Activated CD8-positive, alpha-beta memory T cell treated with anti-CD3 and anti-CD28 coated beads, Interleukin-2, amount 10 ng/mL, durations not matched to agents 7 days and 5 days (primary cell): ENCODE results near the gene PACSIN1. TPM values are rescaled to one million over a fixed set of nuclear protein-coding genes. Genes with fewer than 3 reads are reported as not detected.

Experiments used
- ATAC-seq: fragments of 150-1000 bp; cut with Tn5 transposase; one replicate; pipeline ENCODE4 v1.10.0; 2021; ENCODE audit warnings: moderate library complexity
- CTCF ChIA-PET: fragments of 350-600 bp; sonication (Branson Sonifier 250); formaldehyde crosslinking; loops from one replicate; lab custom pipeline; 2021; ENCODE audit warnings: antibody characterized with exemption; lab: Charles Lee
- DNase-seq: peaks from one replicate; pipeline ENCODE4 v3.0.0-alpha.2; 2020
- H3K27ac Mint-ChIP-seq: one replicate; pipeline ENCODE4 v1.8.0; 2021; ENCODE audit warnings: mild to moderate bottlenecking, mixed read lengths
- H3K27me3 Mint-ChIP-seq: one replicate; pipeline ENCODE4 v1.8.0; 2021; ENCODE audit warnings: mixed read lengths
- H3K36me3 Mint-ChIP-seq: one replicate; pipeline ENCODE4 v1.8.0; 2021; ENCODE audit warnings: mild to moderate bottlenecking, mixed read lengths
- H3K4me1 Mint-ChIP-seq: one replicate; pipeline ENCODE4 v1.8.0; 2021; ENCODE audit warnings: mixed read lengths
- H3K4me3 Mint-ChIP-seq: one replicate; pipeline ENCODE4 v1.8.0; 2021; ENCODE audit warnings: mild to moderate bottlenecking, moderate library complexity, mixed read lengths
- H3K9me3 Mint-ChIP-seq: one replicate; pipeline ENCODE4 v1.8.0; 2022; ENCODE audit warnings: low read depth, mixed read lengths
- total RNA-seq, 2 experiments: library from RNA; stranded (reverse); gene quantifications; one replicate each; pipeline ENCODE4 v1.2.3, GENCODE V29; 2021

Gene PACSIN1
- total RNA-seq, 2 experiments from 2014 or later: 0.59 to 2.2 TPM

- CTCF ChIA-PET: interaction anchor here (1.3 kb wide), 1 partner anchor 77 kb away, joined by 3 read pairs; no protein-coding TSS in a partner anchor
- DNase-seq (no peak), ATAC-seq (no peak)
- Mint-ChIP-seq H3K4me1 (peaks cover 5% of the 10 kb centered on the region), H3K9me3 (no peaks in the 10 kb centered on the region), H3K27me3 (no peaks in the 10 kb centered on the region), H3K27ac (no peak overlapping the region), H3K36me3 (no peaks in the 10 kb centered on the region), H3K4me3 (no peak overlapping the region)
Measured at GRCh38 chr6:34531580-34532201, 65.8 kb downstream of the PACSIN1 start.

GRCh38 chr6:34532230-34532629, 66.4 kb downstream of the PACSIN1 start:
- no peaks in the 10 kb centered on the region for H3K9me3 Mint-ChIP-seq
- H3K27me3 Mint-ChIP-seq: no peaks in the 10 kb centered on the region
- DNase-seq: no peak
- H3K27ac Mint-ChIP-seq: no peak overlapping the region
- H3K4me3 Mint-ChIP-seq: no peak overlapping the region
- no peaks in the 10 kb centered on the region for H3K36me3 Mint-ChIP-seq
- ATAC-seq: no peak
- CTCF ChIA-PET: interaction anchor here (1.3 kb wide), 1 partner anchor 77 kb away, joined by 3 read pairs; no protein-coding TSS in a partner anchor
- peaks cover 4% of the 10 kb centered on the region for H3K4me1 Mint-ChIP-seq

DNA sequence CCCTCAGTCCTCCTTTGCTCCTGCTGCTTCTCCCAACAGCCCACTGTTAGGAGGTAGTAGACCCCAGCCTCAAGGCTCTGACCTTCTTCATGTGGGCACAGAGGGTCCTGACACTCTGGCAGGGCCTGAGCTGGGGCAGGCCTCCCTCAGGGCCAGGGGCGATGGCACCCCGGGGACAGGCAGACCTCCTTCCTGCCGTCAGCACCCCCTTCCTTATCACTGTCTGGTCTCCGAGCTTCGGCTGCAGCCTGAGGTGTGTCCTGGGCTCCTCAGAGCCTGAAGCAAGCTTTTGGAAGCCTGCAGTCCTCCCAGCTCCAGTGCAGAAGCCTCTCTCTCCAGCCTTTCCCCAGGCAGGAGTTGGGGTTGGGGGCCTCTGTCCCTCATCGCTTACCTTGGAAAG, 68.3 kb downstream of the PACSIN1 start:
- Mint-ChIP-seq H3K27me3 (no peaks in the 10 kb centered on the region), H3K4me1 (no peaks in the 10 kb centered on the region), H3K4me3 (no peak overlapping the region), H3K9me3 (no peaks in the 10 kb centered on the region), H3K36me3 (no peaks in the 10 kb centered on the region), H3K27ac (no peak overlapping the region)
- CTCF ChIA-PET: no interaction called here
- DNase-seq: no peak
- no peak for ATAC-seq

- no peaks in the 10 kb centered on the region for H3K4me1 Mint-ChIP-seq
- no peak overlapping the region for H3K27ac Mint-ChIP-seq
- H3K9me3 Mint-ChIP-seq: no peaks in the 10 kb centered on the region
- H3K27me3 Mint-ChIP-seq: no peaks in the 10 kb centered on the region
- CTCF ChIA-PET: no interaction called here
- no peaks in the 10 kb centered on the region for H3K36me3 Mint-ChIP-seq
- ATAC-seq (no peak), DNase-seq (no peak)
- H3K4me3 Mint-ChIP-seq: no peak overlapping the region
Measured at GRCh38 chr6:34534656-34535055, 68.8 kb downstream of the PACSIN1 start.

- Mint-ChIP-seq H3K27ac (no peak overlapping the region), H3K27me3 (no peaks in the 10 kb centered on the region), H3K9me3 (no peaks in the 10 kb centered on the region), H3K4me1 (no peaks in the 10 kb centered on the region), H3K4me3 (no peak overlapping the region), H3K36me3 (no peaks in the 10 kb centered on the region)
- CTCF ChIA-PET: interaction anchor here (1.2 kb wide), 1 partner anchor 75 kb away, joined by 3 read pairs; no protein-coding TSS in a partner anchor
- no peak for DNase-seq
- ATAC-seq: no peak
Measured at GRCh38 chr6:34535199-34535598, 69.3 kb downstream of the PACSIN1 start.

GRCh38 chr6:34535646-34536045, 69.8 kb downstream of the PACSIN1 start:
- CTCF ChIA-PET: interaction anchor here (1.2 kb wide), 1 partner anchor 76 kb away, joined by 3 read pairs; no protein-coding TSS in a partner anchor
- H3K27ac Mint-ChIP-seq: no peak overlapping the region
- H3K36me3 Mint-ChIP-seq: no peaks in the 10 kb centered on the region

GRCh38 chr6:34536251-34536958, 70.5 kb downstream of the PACSIN1 start:
- Mint-ChIP-seq H3K36me3 (no peaks in the 10 kb centered on the region), H3K4me3 (no peak overlapping the region), H3K27me3 (no peaks in the 10 kb centered on the region), H3K9me3 (no peaks in the 10 kb centered on the region), H3K4me1 (no peaks in the 10 kb centered on the region), H3K27ac (no peak overlapping the region)
- CTCF ChIA-PET: interaction anchor here (1.2 kb wide), 1 partner anchor 76 kb away, joined by 3 read pairs; no protein-coding TSS in a partner anchor
- no peak for ATAC-seq
- DNase-seq: no peak

More at GRCh38 chr6:34535646-34536045, 69.8 kb downstream of the PACSIN1 start:
- no peaks in the 10 kb centered on the region for H3K27me3 Mint-ChIP-seq
- H3K4me1 Mint-ChIP-seq: no peaks in the 10 kb centered on the region
- H3K4me3 Mint-ChIP-seq: no peak overlapping the region
- ATAC-seq (no peak), DNase-seq (no peak)
- no peaks in the 10 kb centered on the region for H3K9me3 Mint-ChIP-seq

GRCh38 chr6:34536959-34537848, 71.3 kb downstream of the PACSIN1 start:
- ATAC-seq: no peak
- Mint-ChIP-seq H3K4me1 (no peaks in the 10 kb centered on the region), H3K4me3 (no peak overlapping the region), H3K36me3 (no peaks in the 10 kb centered on the region), H3K27me3 (no peaks in the 10 kb centered on the region), H3K9me3 (no peaks in the 10 kb centered on the region), H3K27ac (no peak overlapping the region)
- DNase-seq: no peak
- CTCF ChIA-PET: no interaction called here

GRCh38 chr6:34537922-34538550, 72.2 kb downstream of the PACSIN1 start:
- CTCF ChIA-PET: interaction anchor here (0.8 kb wide), 1 partner anchor 8 kb away, joined by 3 read pairs; no protein-coding TSS in a partner anchor
- H3K4me3 Mint-ChIP-seq: no peak overlapping the region
- H3K36me3 Mint-ChIP-seq: no peaks in the 10 kb centered on the region
- no peaks in the 10 kb centered on the region for H3K9me3 Mint-ChIP-seq
- DNase-seq: no peak
- H3K27ac Mint-ChIP-seq: no peak overlapping the region
- H3K4me1 Mint-ChIP-seq: no peaks in the 10 kb centered on the region
- no peaks in the 10 kb centered on the region for H3K27me3 Mint-ChIP-seq
- ATAC-seq: no peak

DNA sequence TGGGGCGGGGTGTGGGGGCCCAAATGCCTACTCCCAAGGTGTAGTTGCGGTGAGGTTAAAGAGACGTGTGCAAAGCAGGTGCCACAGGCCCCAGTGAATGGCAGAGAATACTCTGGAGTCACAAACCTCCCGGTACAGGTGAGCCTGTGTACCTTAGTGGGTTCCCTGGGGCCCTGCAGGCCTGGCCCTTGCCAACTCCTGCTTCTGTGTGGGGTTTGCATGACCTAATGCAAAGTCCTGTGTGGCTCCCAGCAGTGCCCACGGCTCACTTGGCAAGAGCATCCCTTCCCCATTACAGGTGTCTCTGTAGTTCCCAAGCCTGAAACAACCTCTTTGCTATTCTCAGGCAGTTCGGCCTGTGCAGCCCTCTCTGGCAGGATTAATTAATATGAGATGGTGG, 72.7 kb downstream of the PACSIN1 start:
- no peak overlapping the region for H3K27ac Mint-ChIP-seq
- H3K36me3 Mint-ChIP-seq: no peaks in the 10 kb centered on the region
- no peaks in the 10 kb centered on the region for H3K4me1 Mint-ChIP-seq
- H3K9me3 Mint-ChIP-seq: no peaks in the 10 kb centered on the region
- ATAC-seq (no peak), DNase-seq (no peak)
- CTCF ChIA-PET: interaction anchor here (0.8 kb wide), 1 partner anchor 9 kb away, joined by 3 read pairs; no protein-coding TSS in a partner anchor
- no peaks in the 10 kb centered on the region for H3K27me3 Mint-ChIP-seq
- no peak overlapping the region for H3K4me3 Mint-ChIP-seq

DNA sequence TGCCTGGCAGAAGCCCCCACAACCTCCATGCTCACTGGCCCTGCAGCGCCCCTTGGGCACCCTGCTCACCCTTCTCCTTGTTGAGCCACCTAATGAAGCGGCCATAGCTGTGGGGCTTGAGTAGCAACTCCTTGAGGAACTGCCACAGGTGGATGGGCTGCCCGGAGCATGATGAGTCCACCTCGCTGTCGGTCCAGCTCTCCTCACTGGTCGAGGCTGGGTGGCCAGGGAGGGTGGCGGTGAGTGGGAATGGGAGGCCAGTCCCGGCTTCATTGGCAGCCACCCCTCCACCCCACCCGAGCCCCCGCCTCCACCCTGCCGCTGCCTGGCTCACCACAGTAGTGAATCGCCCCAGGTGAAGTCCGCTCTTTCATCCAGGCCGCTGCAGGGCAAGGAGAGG, 73.3 kb downstream of the PACSIN1 start:
- CTCF ChIA-PET: no interaction called here
- H3K4me3 Mint-ChIP-seq: no peak overlapping the region
- DNase-seq: no peak
- no peaks in the 10 kb centered on the region for H3K27me3 Mint-ChIP-seq
- no peaks in the 10 kb centered on the region for H3K4me1 Mint-ChIP-seq
- ATAC-seq: no peak
- no peak overlapping the region for H3K27ac Mint-ChIP-seq
- H3K36me3 Mint-ChIP-seq: no peaks in the 10 kb centered on the region
- H3K9me3 Mint-ChIP-seq: no peaks in the 10 kb centered on the region

GRCh38 chr6:34540222-34540621, 74.3 kb downstream of the PACSIN1 start:
- Mint-ChIP-seq H3K9me3 (no peaks in the 10 kb centered on the region), H3K4me3 (no peak overlapping the region), H3K36me3 (no peaks in the 10 kb centered on the region), H3K4me1 (no peaks in the 10 kb centered on the region), H3K27ac (no peak overlapping the region), H3K27me3 (no peaks in the 10 kb centered on the region)
- no peak for DNase-seq
- CTCF ChIA-PET: no interaction called here
- no peak for ATAC-seq

- Mint-ChIP-seq H3K27me3 (no peaks in the 10 kb centered on the region), H3K27ac (no peak overlapping the region), H3K36me3 (no peaks in the 10 kb centered on the region), H3K4me1 (no peaks in the 10 kb centered on the region), H3K9me3 (no peaks in the 10 kb centered on the region), H3K4me3 (no peak overlapping the region)
- no peak for ATAC-seq
- no peak for DNase-seq
- CTCF ChIA-PET: no interaction called here
Measured at GRCh38 chr6:34540841-34541240, 75.0 kb downstream of the PACSIN1 start.
